Fibroblast of skin of right biceps (primary cell): Measurements from ENCODE around the gene GPX7.
"Not testable (repeated sequence)": the region's sequence is repeated elsewhere in the genome, so short reads cannot be mapped to it uniquely, and the experiment has no call there.

Experiments
- DNase-seq: peaks from one replicate; pipeline ENCODE4 v3.0.0-alpha.2; 2013

The GPX7 gene

GRCh38 chr1:52601991-52602855, at the start of gene GPX7:
GPX7 (plus strand) TSS chr1:52602371; CDS start chr1:52602410, 39 bp downstream.
- peak; percentile 75 for DNase-seq

DNA sequence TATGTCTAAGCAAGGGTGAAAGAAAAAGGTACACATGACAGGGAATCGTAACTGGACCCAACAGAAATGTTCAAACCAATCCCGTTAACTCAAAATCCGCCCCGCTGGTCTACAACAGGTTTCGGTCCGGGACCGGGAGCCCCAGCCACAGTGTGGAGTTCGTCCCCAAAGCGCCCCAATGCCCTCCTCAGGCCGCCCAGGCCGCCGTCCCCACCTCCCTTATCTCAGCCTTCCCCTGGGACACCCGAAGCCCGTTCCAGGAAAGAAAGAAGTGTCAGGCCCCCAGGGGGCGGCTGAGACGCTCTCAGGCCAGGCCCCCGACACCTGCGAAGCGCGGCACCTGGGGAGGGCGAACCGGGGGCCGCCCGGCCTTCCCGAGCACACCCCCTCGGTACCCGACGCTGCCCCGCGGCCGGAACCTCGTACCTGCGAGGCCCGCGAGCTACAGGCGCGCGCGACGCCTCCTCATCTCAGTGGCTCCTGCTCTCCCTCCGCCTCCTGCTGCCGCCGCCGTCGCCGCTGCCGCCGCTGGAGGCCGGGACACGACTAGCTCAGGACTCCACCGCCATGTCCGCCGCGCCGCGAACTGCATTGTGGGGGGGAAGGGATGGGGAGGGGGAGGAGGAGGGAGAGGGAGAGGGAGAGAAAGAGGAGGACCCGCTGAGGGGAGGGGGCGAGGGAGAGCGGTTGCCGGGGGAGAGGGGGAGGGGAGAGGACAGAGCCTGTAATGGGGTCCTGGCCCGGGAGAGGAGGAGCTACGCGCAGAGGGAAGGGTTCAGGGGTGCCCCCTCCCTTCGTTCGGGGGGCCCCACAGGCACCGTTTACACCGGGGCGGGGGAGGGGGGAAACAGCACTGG, 49.4 kb upstream of the GPX7 start, which contains the start of gene TUT4:
TUT4 (minus strand) TSS at position 588 of the 857 bp plus-strand sequence. CDS start 26,812 bp downstream, outside the sequence.
- peak; percentile 88 for DNase-seq

DNA sequence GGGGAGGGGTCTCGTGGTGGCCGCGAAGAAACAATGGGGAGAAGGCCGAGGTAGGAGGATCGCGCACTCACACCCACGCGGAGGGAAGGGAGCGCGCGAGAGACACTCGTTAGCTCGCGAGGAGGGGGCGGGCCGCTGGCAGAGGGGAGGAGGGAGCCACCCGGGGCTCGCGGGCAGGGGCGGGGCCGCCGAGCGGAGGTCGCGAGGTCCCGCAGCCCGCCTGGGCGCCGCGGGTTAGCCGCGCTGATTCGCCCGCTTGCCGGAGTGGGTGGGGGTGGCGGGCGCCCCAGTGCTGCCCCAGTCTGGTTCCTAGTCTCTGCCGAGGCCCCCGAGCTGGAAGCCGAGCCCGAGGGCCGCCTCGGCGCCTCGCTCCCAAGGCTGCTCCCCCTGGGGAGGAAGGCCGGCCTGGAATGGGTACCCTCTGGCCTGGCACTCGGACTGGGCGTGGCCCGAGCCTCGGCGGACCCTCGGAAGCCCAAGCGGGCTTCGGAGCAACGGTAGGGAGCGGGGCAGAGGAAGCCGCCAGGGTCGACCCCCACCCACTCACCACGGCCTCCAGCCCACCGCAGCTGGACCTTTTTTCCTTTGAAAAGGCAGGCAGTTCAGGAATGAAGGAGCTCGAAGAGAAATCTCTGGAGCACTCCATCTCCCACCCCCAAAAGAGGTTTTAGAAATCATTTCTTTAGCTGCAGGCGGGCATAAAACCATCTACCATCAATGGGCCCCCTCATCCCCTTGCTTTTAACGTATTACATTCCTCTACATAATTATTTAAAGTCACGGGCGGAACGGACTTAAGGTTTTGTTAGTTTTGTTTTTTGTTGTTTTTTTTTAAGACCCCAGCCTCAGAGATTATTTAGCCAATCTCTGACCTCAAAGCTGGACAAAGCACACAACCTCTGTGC, 48.6 kb upstream of the GPX7 start:
- peak; percentile 88 for DNase-seq

DNA sequence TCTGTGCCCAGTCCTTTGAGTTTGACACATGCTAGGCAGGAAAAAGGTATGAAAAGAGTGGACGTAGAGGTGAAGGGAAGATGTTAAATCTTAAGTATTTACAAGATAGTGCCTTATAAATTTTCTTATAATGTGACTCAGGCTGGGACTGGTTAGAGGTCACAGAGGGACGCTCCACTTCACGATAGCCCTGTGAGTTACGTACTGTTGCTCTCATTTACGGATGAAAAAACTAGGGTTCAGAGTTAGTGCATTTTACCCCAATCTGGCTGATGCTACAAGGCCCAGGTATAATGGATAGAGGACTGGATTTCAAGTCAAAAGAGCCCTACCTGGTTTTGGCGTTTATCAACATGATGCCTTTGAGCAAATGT, 47.9 kb upstream of the GPX7 start:
- DNase-seq = no peak

GRCh38 chr1:52554756-52555155, 47.4 kb upstream of the GPX7 start:
- no peak for DNase-seq

DNA sequence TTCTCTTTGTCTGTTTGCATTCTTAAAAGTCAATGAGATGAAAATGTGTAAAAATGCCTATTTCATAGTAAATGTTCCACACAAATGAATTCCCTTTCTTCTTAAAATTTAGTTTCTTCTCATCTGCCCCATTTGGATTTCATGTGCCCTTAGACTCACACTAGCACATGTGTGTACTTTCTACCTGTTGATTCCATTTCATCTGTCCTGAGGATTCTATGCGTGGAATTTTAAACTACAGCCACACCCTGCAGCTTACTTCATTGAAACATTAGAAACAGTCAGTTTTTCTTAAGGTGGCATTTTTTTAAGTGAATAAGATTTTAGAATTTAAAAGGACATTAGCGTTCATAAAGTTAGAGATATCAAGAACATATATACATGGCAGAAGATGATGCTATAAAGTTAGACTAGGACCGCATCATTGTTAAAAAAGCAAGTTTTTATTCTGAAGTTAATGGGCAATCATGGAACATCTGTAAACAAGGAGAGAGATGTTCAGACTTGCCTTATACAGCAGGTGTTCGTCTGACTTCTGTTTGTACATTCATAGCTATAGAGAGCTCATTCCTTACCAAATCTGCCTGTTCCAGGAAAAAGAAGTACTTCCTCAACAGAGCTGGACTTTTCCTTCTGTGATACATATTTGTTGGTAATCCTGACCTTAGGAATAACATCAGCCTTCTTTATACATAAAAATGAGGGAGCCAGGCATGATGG, 45.4 kb upstream of the GPX7 start:
- no peak for DNase-seq

GRCh38 chr1:52558941-52559340, 43.2 kb upstream of the GPX7 start:
- no peak for DNase-seq

DNA sequence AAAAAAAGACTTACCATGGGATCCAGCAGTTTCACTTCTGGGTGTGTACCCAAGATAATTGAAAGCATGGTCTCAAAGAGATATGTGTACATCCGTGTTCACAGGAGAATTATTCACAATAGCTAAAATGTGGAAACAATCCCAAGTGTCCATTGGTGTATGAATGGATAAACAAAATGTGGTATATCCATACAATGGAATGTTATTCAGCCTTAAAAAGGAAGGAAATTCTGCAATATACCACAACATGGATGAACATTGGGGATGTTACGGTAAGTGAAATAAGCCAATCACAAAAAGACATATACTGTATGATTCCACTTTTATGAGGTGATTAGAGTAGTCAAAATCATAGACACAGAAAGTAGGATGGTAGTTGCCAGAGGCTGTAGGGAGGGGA, 42.3 kb upstream of the GPX7 start:
- no peak for DNase-seq

DNA sequence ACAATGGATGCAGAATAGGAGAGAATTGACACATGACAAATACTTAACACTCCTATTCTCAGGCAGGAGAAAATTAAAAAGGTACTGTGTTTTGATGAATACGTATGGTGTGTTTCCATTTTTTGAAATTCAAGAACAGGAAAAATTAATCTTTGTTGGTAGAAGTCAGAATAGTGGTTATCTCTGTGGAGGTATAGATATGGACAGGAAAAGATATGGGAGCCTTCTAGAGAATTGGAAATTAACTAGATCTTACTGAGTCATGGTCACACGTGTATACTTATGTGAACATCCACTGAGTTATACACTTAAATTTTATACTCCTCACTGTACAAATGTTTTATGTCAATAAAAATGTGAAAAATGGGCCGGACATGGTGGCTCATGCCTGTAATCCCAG, 39.4 kb upstream of the GPX7 start:
- no peak for DNase-seq

DNA sequence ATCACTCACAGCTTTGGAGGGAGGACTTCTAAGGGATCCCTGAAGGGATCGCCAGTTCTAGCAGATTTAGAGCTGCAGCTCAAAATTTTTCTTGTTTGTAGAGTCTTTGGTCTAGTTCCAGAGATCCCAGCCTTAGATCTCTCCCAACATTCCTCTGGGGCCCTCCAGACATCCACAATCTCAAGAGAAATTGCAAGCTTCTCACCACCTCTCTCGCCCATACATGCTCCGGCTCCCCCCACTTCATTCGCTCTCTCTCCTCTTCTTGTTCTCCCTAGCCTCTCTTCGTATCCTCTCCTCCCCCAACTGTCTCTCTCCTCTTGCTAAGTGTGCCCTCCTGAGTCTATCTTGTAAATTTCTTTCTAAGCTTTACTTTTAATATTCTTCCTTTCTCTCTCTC, 34.2 kb upstream of the GPX7 start:
- peak; percentile 12 for DNase-seq

DNA sequence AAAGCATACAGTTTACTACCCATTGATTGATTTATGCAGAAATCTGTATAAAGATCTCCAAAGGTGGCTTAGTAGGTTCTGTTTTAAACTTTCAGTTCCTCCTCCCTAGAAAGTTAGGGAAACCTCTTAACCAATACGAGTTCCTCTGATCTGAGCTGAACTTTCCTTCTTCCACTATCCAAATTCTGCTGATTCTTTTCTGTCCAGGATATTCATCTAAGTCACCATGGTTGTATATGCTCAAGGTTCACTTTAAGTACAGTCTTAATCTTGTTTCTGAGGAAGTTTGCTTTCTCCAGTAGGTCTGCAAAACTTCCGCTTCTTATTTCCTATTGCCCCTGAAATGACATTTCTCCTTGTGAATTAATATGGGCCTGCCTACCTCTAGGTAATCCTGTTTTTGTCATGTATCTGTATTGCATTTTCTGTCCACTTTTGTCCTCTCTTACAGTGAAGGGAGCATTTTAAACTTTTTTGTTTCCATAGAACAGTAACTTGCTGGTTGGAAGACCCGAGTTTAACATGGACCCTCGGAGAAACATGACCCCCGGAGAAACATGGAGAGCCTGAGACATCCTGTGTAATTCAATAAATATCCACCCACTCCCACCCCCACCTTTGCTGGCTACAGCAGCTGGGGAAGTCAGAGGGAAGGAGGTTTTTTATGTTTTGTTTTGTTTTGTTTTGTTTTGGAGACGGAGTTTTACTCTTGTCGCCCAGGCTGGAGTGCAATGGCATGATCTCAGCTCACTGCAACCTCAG, 32.5 kb upstream of the GPX7 start:
- DNase-seq = no peak

GRCh38 chr1:52571783-52572182, 30.4 kb upstream of the GPX7 start:
- peak; percentile 41 for DNase-seq

DNA sequence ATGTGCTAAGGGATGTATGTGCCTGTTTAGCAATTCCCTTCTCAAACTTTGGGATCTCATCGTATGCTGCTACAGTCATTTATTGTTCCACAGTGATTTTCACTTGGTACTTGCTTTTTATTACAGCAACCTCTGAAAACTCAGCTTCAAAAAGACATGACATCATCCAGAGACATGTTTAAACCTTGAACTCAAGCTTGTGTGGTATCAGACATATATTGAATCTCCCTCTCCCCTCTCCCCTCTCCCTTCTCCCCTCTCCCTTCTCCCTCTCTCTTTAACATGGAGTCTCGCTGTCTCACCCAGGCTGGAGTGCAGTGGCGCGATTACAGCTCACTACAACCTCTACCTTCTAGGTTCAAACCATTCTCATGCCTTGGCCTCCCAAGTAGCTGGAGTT, 29.8 kb upstream of the GPX7 start:
- no peak for DNase-seq

GRCh38 chr1:52574594-52574993, 27.6 kb upstream of the GPX7 start:
- peak; percentile 91 for DNase-seq

GRCh38 chr1:52576074-52576473, 26.1 kb upstream of the GPX7 start:
- DNase-seq = no peak

DNA sequence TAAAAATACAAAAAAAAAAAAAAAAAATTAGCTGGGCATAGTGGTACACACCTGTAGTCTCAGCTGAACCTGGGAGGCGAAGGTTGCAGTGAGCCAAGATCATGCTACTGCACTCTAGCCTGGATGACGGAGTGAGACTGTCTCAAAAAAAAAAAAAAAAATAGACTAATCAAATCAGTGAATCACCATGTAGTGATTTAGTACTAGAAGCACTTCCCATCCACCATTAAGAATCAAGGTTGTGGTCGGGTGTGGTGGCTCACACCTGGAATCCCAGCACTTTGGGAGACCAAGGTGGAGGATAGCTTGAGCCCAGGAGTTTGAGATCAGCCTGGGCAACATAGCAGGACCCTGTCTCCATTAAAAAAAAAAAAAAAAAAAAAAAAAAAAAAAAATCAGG, 24.1 kb upstream of the GPX7 start:
- not testable (repeated sequence) for DNase-seq

DNA sequence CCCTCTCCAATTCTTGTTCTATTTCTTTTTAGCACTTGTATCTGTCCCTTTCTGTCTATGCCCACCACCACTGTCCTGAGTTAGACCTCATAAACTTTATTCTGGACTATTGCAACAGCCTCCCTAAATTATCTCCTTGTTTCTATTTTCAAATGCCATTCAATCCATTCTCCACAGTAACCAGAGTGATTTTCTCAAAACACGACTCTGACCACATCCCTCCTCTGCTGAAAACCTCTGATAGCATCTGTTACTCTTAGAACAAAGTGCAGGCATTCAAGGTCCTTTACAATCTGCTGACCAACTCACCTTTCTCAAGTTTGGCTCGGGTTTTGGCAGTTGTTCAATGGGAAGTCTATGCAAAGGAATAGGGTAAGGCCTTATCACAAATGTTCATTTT, 22.8 kb upstream of the GPX7 start:
- DNase-seq = no peak

GRCh38 chr1:52580283-52580682, 21.9 kb upstream of the GPX7 start:
- DNase-seq = no peak

DNA sequence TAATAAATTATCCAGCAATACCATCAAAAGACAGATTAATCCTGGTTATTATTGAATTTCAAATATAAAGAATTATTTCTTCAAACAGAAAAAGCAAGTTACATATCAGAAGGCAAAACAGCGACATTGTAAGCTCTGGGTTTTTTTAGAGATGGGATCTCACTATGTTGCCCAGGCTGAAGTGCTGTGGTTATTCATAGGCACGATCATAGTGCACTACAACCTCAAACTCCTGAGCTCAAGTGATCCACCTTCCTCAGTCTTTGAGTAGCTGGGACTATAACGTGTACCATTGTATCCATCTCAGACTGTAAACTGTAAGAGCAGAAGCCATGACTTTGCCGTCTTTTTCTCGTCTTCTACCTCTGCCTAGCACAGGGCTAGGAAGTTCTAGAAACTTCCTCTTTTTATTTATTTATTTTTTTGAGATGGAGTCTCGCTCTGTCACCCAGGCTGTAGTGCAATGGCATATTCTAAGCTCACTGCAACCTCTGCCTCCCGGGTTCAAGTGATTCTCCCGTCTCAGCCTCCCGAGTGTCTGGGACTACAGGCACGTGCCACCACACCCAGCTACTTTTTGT, 20.0 kb upstream of the GPX7 start:
- no peak for DNase-seq

DNA sequence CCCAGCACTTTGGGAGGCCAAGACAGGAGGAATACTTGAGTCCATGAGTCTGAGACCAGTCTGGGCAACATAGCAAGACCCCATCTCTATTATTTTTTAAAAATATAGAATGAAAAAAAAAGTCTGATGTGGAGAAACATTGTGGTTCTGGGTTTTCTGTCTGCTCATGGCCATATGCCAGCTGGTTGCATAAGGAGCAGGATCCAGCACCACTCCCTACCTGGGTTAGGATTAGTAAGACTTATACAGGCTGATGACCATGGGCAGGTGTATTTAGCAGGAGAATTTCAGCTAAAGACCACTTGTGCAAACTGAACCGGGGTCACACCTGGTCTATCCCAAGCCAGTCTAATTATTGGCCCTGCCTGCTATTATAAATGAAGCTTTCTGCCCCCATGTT, 16.7 kb upstream of the GPX7 start:
- DNase-seq = no peak

DNA sequence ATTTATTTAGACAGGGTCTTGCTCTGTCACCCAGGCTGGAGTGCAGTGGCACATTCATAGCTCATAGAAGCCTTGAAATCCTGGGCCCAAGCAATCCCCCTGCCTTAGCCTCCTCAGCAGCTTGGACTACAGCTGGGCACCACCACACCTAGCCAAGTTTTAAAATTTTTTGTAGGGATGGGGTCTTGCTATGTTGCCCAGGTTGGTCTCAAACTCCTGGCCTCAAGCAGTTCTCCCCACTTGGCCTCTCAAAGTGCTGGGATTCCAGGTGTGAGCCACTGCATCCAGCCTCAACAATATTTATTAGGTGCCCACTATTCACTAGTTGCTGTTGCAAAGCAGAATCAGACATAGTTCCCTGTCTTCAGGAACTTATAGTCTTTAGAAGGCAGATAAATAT, 14.1 kb upstream of the GPX7 start:
- DNase-seq = no peak
